Measurements from ENCODE around the gene DDI1. TPM values are rescaled to one million over a fixed set of nuclear protein-coding genes. Genes with fewer than 3 reads are reported as not detected.

The DDI1 gene
- total and polyA plus RNA-seq, 2 of the 13 experiments (the other 11 are each of a cell fraction or from before 2014, with no cell fraction given): not detected

GRCh38 chr11:104033134-104033533 lies 3.3 kb upstream of the DDI1 start (continued):
- no peak for TF ChIP-seq ZNF18 (CRISPR knock-in tag; IDR thresholded peaks at IDR 0.05; ENCODE audit: insufficient replicate concordance)
- no peak for TF ChIP-seq ZNF446 (CRISPR knock-in tag; IDR thresholded peaks at IDR 0.05)
- TF ChIP-seq ZGPAT (CRISPR knock-in tag; IDR thresholded peaks at IDR 0.05): no peak
- TF ChIP-seq KLF15 (CRISPR knock-in tag; IDR thresholded peaks at IDR 0.05; ENCODE audit: borderline replicate concordance): no peak
- TF ChIP-seq ZNF550 (CRISPR knock-in tag; IDR thresholded peaks at IDR 0.05; ENCODE audit: borderline replicate concordance): no peak
- peak; percentile 59; the same call in 1 of the 2 replicates for TF ChIP-seq RFX5 (IDR thresholded peaks at IDR 0.05; ENCODE audit: low read depth, low read length)
- TF ChIP-seq ZFP37 (CRISPR knock-in tag; IDR thresholded peaks at IDR 0.05; ENCODE audit: borderline replicate concordance): no peak
- no peak for TF ChIP-seq ZNF672 (CRISPR knock-in tag; IDR thresholded peaks at IDR 0.05)
- TF ChIP-seq, protein P1, sequence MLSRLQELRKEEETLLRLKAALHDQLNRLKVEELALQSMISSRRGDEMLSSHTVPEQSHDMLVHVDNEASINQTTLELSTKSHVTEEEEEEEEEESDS (CRISPR knock-in tag; IDR thresholded peaks at IDR 0.05; ENCODE audit: borderline replicate concordance): no peak
- TF ChIP-seq JUNB (CRISPR knock-in tag; IDR thresholded peaks at IDR 0.05; ENCODE audit: borderline replicate concordance): no peak
- no peak for TF ChIP-seq BCLAF1 (IDR thresholded peaks at IDR 0.05)
- no peak for TF ChIP-seq ZFP41 (CRISPR knock-in tag; IDR thresholded peaks at IDR 0.05; ENCODE audit: borderline replicate concordance)
- TF ChIP-seq ZNF350 (CRISPR knock-in tag; IDR thresholded peaks at IDR 0.05; ENCODE audit: borderline replicate concordance, low read depth): no peak
- no peak for TF ChIP-seq ZNF75D (CRISPR knock-in tag; IDR thresholded peaks at IDR 0.05; ENCODE audit: borderline replicate concordance)
- TF ChIP-seq SIN3B (IDR thresholded peaks at IDR 0.05; ENCODE audit: low read length): no peak
- TF ChIP-seq SIX4 (CRISPR knock-in tag; IDR thresholded peaks at IDR 0.05): no peak
- TF ChIP-seq ZNF570 (CRISPR knock-in tag; IDR thresholded peaks at IDR 0.05; ENCODE audit: borderline replicate concordance): no peak
- TF ChIP-seq MAX (IDR thresholded peaks at IDR 0.05): no peak
- TF ChIP-seq ZFP36L1 (CRISPR knock-in tag; IDR thresholded peaks at IDR 0.05): no peak
- no peak for TF ChIP-seq MBNL3 (CRISPR knock-in tag; conservative IDR thresholded peaks at IDR 0.05)
- TF ChIP-seq ZNF691 (CRISPR knock-in tag; IDR thresholded peaks at IDR 0.05; ENCODE audit: borderline replicate concordance, low read depth): no peak
- no peak for TF ChIP-seq FOXO1 (CRISPR knock-in tag; IDR thresholded peaks at IDR 0.05)
- no peak for TF ChIP-seq PLRG1 (conservative IDR thresholded peaks at IDR 0.05)
- TF ChIP-seq SOX5 (CRISPR knock-in tag; IDR thresholded peaks at IDR 0.05; ENCODE audit: borderline replicate concordance): peak; percentile 20; the same call in 1 of the 2 replicates
- peak; percentile 47; the same call in 1 of the 2 replicates for TF ChIP-seq BCL6 (CRISPR knock-in tag; IDR thresholded peaks at IDR 0.05)
- 0 out of 2 replicates have a peak, but pooled peaks have one; percentile 18 for TF ChIP-seq THAP11 (CRISPR knock-in tag; IDR thresholded peaks at IDR 0.05)
